ENCODE results near the gene HECW1. TPM values are rescaled to one million over a fixed set of nuclear protein-coding genes. Genes with fewer than 3 reads are reported as not detected.

Gene HECW1
- total RNA-seq, 4 donors from 2014 or later, result 1.2 to 3.9 (median 2.0) TPM

DNA sequence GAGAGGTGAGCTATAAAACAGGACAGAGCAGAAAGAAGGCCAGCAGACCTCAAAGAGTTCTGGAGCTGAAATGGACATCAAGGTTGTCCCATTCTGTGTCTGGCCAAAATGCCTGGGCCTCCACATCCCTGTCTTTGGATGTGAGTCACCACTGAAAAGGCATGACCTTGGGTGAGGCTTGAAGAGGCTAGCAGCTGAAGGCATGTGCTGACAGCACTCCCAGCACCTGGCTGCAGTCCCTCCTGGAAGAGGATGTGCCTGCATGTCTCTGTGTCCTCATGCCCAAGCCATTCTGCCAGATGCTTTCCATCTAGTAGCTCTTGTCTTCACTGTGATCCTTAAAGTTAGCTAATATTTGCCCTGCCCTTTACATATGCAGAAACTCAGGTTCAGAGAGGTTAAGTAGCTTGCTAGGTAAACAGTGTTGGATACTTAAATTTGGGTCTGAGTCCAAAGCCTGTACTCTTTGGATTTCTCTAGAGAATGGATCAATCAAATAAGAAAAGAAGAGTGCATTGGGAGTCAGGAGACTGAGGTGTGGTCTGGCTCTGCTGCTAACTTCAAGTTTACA, 35.8 kb downstream of the HECW1 start:
- TF ChIP-seq POLR2A (IDR thresholded peaks at IDR 0.05), result no peak
- TF ChIP-seq, protein P1, sequence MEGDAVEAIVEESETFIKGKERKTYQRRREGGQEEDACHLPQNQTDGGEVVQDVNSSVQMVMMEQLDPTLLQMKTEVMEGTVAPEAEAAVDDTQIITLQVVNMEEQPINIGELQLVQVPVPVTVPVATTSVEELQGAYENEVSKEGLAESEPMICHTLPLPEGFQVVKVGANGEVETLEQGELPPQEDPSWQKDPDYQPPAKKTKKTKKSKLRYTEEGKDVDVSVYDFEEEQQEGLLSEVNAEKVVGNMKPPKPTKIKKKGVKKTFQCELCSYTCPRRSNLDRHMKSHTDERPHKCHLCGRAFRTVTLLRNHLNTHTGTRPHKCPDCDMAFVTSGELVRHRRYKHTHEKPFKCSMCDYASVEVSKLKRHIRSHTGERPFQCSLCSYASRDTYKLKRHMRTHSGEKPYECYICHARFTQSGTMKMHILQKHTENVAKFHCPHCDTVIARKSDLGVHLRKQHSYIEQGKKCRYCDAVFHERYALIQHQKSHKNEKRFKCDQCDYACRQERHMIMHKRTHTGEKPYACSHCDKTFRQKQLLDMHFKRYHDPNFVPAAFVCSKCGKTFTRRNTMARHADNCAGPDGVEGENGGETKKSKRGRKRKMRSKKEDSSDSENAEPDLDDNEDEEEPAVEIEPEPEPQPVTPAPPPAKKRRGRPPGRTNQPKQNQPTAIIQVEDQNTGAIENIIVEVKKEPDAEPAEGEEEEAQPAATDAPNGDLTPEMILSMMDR (IDR thresholded peaks at IDR 0.05 in 4 of 5, conservative IDR thresholded peaks at IDR 0.05 in 1 of 5), result no peak
- H3K4me3 ChIP-seq, result no peak overlapping the region
- no peaks in the 10 kb centered on the region for H3K36me3 ChIP-seq
- H3K4me1 ChIP-seq, result no peaks in the 10 kb centered on the region
- H3K27me3 ChIP-seq, result no peaks in the 10 kb centered on the region
- ATAC-seq (no peak), DNase-seq (no peak)
- intact Hi-C loops (cut with DNase I; ENCODE audit: low total_unique reads), result no loop called here
- no peaks in the 10 kb centered on the region for H3K9me3 ChIP-seq
- no peak overlapping the region for H3K27ac ChIP-seq
- in situ Hi-C loops (cut with MboI; ENCODE audit: low sequenced_read_pairs in 4 of 4), result no loop called here

DNA sequence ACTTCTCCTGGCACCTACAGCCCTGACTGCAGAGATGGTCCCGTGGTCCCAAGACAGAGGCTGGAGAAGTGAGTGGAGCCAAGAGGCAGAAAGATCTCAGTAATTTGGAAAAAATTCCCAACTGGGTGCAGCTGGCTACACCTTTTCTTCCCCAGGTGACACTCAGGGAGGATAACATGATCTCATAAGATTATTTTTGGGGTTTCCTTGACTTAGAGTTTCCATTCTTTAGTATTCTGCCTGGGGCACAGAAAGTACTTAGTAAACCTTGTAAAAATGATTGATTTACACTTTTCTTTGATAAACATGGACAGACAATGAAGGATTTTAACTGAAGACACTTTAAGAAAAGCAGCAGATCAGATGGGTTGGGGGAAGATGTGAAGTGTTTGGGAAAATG, 38.6 kb downstream of the HECW1 start:
- DNase-seq (no peak), ATAC-seq (no peak)
- H3K36me3 ChIP-seq, result no peaks in the 10 kb centered on the region
- H3K4me3 ChIP-seq, result no peak overlapping the region
- intact Hi-C loops (cut with DNase I; ENCODE audit: low total_unique reads) (no loop called here), in situ Hi-C loops (cut with MboI; ENCODE audit: low sequenced_read_pairs in 4 of 4) (no loop called here)
- H3K4me1 ChIP-seq, result no peaks in the 10 kb centered on the region
- no peaks in the 10 kb centered on the region for H3K27me3 ChIP-seq
- no peak overlapping the region for H3K27ac ChIP-seq
- TF ChIP-seq, protein P1 (IDR thresholded peaks at IDR 0.05 in 4 of 5, conservative IDR thresholded peaks at IDR 0.05 in 1 of 5), result no peak
- no peak for TF ChIP-seq POLR2A (IDR thresholded peaks at IDR 0.05)
- no peaks in the 10 kb centered on the region for H3K9me3 ChIP-seq

GRCh38 chr7:43152696-43153095, 40.2 kb downstream of the HECW1 start:
- ATAC-seq, result no peak
- no peak for DNase-seq
- Histone ChIP-seq H3K27me3 (no peaks in the 10 kb centered on the region), H3K9me3 (no peaks in the 10 kb centered on the region), H3K27ac (no peak overlapping the region), H3K4me1 (no peaks in the 10 kb centered on the region), H3K36me3 (no peaks in the 10 kb centered on the region), H3K4me3 (no peak overlapping the region)
- TF ChIP-seq POLR2A (IDR thresholded peaks at IDR 0.05), result no peak
- TF ChIP-seq, protein P1 (IDR thresholded peaks at IDR 0.05 in 4 of 5, conservative IDR thresholded peaks at IDR 0.05 in 1 of 5), result no peak
- intact Hi-C loops (cut with DNase I; ENCODE audit: low total_unique reads) (no loop called here), in situ Hi-C loops (cut with MboI; ENCODE audit: low sequenced_read_pairs in 4 of 4) (no loop called here)

DNA sequence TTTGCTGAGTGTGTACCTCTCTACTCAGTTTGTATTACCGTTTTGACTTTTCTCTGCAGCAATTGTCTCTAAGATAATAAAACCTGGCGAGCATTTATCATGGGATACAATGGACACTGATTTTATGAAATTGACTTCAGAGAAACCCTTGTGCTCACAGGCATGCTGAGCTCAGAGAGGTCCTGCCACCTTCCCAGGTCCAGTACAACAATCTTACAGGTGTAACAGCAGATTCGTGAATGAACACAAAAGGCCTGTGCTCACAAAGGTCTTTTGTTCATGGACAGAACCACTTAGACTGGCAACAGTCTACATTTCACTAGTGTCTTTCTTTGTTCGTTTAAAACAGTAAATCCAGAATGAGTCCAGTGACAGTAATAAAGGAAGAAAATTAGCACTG, 43.2 kb downstream of the HECW1 start:
- intact Hi-C loops (cut with DNase I; ENCODE audit: low total_unique reads), result no loop called here
- no peaks in the 10 kb centered on the region for H3K36me3 ChIP-seq
- no peak overlapping the region for H3K4me3 ChIP-seq
- in situ Hi-C loops (cut with MboI; ENCODE audit: low sequenced_read_pairs in 4 of 4), result no loop called here
- no peaks in the 10 kb centered on the region for H3K27me3 ChIP-seq
- no peaks in the 10 kb centered on the region for H3K4me1 ChIP-seq
- ATAC-seq (no peak), DNase-seq (no peak)
- H3K9me3 ChIP-seq, result no peaks in the 10 kb centered on the region
- no peak overlapping the region for H3K27ac ChIP-seq
- TF ChIP-seq, protein P1 (IDR thresholded peaks at IDR 0.05 in 4 of 5, conservative IDR thresholded peaks at IDR 0.05 in 1 of 5), result no peak
- TF ChIP-seq POLR2A (IDR thresholded peaks at IDR 0.05), result no peak

- Histone ChIP-seq H3K9me3 (no peaks in the 10 kb centered on the region), H3K4me1 (no peaks in the 10 kb centered on the region), H3K36me3 (no peaks in the 10 kb centered on the region), H3K27me3 (no peaks in the 10 kb centered on the region), H3K27ac (no peak overlapping the region), H3K4me3 (no peak overlapping the region)
- no peak for TF ChIP-seq POLR2A (IDR thresholded peaks at IDR 0.05)
- TF ChIP-seq, protein P1 (IDR thresholded peaks at IDR 0.05 in 4 of 5, conservative IDR thresholded peaks at IDR 0.05 in 1 of 5), result no peak
- ATAC-seq (no peak), DNase-seq (no peak)
- in situ Hi-C loops (cut with MboI; ENCODE audit: low sequenced_read_pairs in 4 of 4) (no loop called here), intact Hi-C loops (cut with DNase I; ENCODE audit: low total_unique reads) (no loop called here)
Observed at GRCh38 chr7:43163885-43164284, 51.4 kb downstream of the HECW1 start.
